Measurements from ENCODE around the gene NHLRC1.

The NHLRC1 gene

DNA sequence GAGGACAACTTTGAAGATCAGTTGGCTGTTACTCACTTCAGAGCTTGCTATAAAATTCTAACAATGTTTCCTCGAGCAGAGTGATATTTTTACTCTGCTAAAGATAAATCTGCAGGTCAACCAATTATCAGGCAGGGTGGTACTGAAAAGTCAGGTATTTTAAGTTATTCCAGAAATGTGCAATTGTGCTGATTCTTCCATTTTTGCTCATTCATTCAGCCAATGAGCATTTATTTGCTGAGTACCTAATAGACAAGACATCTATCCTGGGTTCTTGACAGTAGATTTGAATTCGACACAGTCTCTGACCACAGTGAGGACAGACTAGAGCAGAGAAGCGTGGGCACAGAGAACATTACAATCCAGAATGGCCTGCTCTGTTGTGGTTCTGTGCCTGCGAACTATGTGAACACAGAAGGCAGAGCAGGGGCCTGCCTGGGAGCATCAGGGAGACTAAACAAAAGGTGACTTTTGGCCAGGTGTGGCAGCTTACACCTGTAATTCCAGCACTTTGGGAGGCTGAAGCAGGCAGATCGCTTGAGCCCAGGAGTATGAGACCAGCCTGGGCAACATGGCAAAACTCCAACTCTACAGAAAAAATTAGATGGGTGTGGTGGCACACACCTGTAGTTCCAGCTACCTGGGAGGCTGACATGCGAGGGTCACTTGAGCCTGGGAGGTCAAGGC is 17.6 kb upstream of the NHLRC1 start:
- no peak for DNase-seq (ENCODE audit: low read depth)

DNA sequence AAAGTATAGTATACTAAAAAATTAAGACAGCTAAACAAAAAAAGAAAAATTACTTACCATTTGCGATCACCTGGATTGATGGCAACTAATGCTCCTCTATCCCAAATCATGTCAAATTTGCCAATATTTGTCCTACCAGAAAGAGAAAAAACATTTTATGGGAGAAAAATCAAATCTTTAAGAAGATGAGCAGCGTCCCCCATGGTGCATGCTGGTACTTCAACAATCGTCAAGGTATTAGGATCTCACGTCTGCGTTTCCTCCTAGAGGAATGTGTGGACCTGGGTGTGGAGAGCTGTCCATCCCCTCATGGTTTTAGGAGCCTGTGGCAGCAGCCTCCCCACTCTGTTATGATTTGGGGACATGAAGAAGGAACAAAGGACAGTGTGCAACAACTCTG is 16.4 kb upstream of the NHLRC1 start:
- DNase-seq (ENCODE audit: low read depth), result no peak

DNA sequence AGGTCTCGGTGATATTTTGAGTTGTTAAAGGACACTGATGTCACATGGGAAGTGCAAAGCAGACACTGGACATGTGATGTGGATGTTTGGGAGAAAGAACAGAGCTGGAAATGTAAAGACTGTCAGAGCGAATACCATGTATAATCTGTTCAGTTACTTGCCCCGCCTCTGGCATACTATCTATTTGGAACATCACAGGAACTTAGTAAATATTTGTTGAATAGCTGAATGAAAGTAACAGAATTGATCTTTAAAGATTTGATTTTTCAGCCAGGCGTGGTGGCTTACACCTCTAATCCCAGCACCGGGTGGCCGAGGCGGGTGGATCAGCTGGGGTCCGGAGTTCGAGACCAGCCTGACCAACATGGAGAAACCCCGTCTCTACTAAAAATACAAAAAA is 13.8 kb upstream of the NHLRC1 start:
- DNase-seq (ENCODE audit: low read depth), result no peak

DNA sequence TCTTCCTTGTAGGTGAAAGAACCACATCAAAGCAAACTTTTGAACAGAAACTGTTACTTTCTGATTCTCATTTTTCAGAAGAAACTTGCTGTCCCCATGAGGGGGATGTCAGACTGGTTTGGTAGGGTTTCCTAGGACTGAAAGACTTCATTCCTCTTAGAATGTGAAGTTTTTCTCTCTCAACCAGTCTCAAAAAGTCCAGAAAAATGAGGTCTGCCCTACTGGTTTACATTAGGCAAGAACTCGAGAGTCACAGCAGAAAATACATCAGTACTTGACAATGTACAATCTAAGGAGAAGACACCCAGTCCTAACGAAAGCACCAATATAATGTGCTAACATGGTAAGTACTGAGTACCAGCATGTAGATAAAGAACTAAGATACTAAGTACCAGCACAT is 12.7 kb upstream of the NHLRC1 start:
- no peak for DNase-seq (ENCODE audit: low read depth)

DNA sequence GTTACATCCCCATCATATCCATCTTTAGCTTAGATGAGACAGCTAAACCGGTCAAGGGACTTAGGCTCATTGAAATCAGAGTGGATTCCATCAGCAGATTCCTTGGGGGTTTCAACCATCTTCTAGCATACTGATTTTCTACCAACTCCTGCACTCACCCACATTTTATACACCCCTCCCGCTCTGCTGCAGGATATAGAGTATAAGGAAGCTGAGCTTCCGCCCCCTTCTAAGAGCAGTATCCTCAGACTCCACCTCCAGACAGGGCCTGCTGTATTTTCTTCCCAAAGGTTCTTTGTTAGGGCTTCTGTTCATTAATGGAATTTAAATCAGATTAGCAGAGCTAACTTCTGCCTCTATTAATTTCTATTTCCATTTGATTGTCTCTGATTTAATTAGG is 9.9 kb upstream of the NHLRC1 start:
- DNase-seq (ENCODE audit: low read depth), result no peak

DNA sequence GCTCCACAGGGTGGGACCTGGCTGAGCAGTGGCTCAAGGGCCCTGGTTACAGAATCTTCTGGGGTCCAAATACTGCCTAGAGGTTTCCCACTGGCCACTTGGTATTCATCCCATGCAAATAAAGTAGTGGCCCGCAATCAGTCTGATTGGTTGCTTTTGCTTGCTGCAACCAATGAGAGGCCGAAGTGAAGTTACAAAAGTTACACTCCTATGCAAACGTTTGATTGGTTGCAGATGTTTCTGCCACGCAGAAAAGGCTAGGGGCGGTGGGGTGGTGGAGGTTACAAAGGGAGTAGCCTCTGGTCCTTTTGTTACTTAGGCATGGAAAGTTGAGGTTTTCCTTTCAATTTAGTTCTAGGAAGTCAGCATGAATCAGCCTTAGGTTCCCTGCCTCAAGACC is 3.6 kb upstream of the NHLRC1 start:
- no peak for DNase-seq (ENCODE audit: low read depth)

DNA sequence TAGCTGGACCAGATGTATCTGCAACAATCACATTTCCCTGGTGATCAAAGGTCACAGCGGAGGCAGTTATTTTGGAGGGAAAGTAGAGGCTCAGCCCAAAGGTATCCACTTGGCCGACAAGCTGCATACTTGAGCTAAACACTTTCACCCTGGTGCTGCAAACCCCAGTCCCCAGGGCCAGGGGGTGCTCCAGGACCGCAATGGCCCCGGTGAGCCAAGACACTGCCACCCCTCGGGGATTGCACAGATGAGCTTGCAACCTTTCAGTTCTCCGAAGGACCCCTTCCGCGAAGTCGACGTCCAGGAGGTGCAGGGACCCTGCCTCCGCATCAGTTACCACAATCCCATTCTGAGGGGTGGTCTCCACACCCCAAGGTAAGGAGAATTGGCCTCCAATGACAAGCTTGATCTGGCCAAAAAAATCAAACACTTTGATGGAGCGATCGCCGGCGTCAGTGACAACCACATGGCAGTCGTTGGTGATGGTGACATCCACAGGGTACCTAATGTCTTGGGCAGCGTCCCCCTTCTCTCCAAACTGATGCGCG is 823 bp downstream of the NHLRC1 start:
- DNase-seq (ENCODE audit: low read depth), result no peak

DNA sequence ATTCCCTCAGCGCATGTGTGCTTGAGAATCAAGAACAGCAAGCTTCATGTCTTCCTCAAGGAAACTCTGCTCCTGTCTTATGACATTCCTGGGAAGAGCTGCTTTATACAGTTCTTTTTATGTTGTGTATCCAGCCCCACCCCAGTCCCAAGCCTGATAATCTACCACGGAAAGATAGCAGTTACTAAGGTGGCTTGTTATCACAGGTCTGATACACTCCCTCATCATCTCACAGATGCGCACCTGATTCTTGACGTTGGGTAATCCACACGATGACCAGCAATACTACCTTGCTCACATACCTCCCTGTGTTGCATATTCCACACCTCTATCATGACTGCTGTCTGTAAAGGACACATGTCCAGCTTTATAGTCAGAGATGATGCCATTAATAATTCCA is 3.2 kb downstream of the NHLRC1 start:
- no peak for DNase-seq (ENCODE audit: low read depth)

DNA sequence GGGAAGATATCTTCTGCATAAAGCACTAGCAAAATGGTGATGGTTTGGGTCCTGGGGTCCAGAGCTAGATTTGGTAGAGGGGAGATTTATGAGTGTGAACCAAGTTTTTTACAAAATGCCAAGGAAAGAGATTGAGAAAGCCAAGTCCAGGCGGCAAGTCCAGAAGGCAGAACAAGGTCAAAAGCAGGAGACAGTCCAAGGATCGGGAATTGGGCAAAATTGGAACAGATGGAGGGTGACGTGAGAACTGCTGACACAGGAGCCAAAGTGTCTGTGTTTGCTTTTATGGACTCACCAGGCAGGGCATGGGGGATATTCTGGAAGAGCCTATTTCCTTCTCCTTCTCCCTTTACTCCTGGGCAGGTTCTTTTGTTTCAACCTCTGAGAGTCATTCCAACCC is 4.1 kb downstream of the NHLRC1 start:
- no peak for DNase-seq (ENCODE audit: low read depth)

DNA sequence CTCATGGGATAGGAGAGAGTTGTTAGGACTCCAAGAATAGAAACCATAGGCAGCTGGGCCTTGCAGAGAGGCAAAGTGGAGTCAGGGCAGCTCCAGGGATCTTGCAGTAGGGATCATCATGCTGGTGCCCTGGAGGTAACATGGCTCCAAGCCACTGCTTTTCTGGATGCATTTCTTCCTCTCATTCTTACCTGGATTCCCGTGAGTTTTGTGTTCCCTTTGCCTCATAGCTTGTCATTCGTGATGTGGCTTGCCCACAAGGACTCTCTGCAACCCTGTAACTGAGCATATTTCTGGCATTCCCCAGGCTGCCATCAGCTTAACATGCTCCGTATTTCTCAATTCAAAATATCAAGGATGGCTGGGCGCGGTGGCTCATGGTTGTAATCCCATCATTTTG is 5.3 kb downstream of the NHLRC1 start:
- no peak for DNase-seq (ENCODE audit: low read depth)

DNA sequence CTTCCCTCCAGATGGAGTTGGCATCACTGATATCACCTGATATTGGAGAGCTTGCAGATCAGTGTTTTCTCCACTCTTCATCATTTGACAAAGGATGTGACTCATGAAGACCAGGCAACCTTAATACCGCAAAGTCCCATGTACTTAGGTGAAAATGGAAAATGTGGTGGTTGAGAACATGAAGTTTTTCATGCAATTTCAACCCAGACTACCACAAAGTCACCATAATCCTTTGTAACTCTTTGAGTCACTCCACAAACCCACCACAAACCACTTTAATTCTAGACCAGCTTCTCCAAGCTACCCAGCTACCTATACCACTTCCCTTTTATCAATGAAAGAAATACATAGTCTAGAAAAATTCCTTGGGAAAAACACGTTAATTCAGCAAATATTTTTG is 7.1 kb downstream of the NHLRC1 start:
- DNase-seq (ENCODE audit: low read depth), result no peak

DNA sequence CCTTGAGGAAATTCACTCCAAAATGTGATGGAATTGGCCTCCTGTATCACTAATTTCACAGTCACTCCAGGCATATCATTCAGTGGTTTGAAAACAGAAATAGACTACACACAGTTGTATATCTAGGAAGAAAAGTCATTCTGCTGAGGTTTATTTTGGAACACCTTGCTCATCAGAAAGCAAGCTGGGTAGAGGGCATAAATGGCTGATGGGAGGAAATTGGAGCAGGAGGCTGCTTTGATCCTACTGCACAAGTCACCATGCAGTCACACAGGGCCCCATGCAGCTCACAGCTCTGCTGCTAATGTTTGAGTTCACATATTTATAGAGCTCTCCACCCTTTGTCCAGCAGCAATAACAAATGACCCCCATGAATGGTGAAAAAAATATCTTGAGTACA is 12.3 kb downstream of the NHLRC1 start:
- DNase-seq (ENCODE audit: low read depth), result no peak

DNA sequence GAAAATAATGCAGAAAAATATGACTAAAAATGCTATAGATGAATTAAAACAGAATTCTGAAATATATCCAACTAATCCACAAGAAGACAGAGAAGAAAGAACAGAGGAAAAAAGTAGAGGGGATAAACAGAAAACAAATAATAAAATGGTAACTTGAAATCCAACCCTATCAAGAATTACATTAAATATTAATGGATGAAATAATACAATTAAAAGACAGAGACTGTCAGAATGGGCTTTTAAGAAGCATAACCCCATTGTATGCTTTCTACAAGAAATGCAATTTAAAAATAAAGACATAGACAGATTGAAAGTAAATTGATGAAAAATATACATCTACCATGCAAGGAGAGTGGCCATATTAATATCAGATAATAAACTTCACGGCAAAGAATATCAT is 15.4 kb downstream of the NHLRC1 start:
- no peak for DNase-seq (ENCODE audit: low read depth)

DNA sequence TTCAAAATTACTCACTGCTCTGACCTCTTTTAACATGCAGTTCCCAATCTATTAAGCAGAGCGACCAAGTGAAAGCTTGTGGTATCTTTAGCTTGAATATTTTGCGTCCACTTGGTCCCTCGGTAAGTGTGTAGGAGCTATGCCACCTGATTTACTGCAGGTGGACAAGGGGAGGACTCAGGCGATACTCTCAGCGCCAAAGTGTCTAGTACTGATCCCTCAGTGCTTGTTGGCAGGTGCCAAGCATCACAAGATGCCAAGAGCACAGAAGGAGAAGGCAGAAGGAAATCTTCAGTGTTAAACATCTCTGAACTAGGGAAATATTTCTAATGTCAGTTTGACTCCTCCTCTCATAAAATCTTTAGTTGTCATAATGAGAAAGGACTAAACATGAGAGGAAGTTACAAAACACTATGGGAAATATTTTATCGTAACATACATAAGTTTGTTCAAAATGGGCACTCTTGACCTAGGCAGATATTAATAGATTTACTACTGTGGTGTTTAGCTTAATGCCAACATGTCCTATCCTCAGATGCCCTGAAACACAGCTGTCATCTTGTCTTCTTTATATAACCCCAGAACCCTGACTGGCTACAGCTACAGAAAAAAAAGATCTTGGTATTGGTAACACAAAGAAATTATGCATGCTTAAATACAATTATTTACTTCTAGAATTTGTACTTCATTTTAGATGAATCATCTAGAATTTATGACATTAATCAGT is 19.5 kb downstream of the NHLRC1 start:
- no peak for DNase-seq (ENCODE audit: low read depth)

DNA sequence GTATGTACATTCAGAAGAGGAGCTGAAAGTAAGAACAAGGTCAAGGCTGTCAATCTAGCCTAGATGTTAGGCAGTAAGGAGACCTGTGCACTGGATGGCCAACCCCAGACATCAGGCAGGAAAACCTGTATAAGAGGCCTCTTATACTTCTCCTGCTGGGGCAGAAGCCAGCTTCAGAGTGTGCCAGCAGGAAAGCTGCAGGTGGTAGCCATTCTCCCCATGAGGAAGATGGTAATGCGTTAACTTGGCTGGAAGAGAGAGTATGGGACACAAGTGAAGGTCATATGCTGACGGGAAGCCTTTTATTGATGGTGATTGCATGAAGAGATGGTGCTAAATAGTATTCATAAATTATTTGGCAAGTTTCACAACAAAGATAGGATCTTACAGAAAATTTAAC is 20.6 kb downstream of the NHLRC1 start:
- DNase-seq (ENCODE audit: low read depth), result no peak

DNA sequence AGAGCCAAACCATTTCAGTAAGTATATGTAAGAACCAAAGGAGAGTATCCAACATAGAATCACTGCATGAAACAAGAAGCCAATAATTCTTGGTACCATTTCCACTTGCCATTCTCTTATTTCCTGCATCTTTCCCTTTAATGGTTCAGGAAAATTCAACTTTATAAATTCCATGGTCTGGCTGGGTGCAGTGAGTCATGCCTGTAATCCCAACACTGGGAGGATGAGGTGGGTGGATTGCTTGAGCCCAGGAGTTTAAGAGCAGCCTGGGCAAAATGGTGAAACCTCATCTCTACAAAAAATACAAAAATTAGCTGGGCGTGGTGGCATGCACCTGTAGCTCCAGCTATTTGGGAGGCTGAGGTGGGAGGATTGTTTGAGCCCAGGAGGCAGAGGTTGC is 21.2 kb downstream of the NHLRC1 start:
- DNase-seq (ENCODE audit: low read depth), result no peak

DNA sequence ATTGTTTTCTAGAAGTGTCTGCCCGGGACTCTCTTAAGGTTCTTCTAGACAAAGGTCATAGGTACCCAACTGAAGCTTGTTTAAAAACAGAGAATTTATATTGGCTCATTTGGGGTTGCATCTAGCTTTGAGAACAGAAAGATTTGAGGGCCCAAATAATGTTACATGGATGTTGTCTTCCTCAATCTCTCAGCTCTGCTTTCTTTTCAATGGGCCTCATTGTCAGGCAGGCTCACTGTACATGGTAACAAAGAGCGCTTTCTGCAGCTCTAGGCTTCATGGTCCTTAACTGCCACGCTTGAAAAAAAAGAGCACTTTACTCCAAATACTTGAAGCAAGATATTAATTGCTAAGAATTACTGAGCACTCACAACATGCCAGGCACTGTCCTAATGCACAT is 22.2 kb downstream of the NHLRC1 start:
- DNase-seq (ENCODE audit: low read depth), result no peak

DNA sequence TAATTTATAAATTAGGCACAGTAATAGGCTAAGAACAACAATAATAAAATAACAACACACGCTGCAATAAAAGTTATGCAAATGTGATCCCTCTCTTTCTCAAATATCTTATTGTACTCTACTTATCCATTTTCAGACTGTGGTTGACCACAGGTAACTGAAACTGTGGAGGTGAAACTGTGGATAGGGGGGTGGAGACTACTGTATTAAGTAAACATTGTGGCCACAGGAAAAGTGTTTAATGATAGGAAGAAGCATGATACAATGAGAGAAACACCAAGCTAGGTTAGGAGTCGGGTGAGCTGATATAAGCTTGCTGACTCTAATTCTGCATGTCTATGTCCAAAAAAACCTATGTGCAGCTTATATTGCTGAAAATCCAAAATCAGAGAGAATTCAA is 23.0 kb downstream of the NHLRC1 start:
- no peak for DNase-seq (ENCODE audit: low read depth)

DNA sequence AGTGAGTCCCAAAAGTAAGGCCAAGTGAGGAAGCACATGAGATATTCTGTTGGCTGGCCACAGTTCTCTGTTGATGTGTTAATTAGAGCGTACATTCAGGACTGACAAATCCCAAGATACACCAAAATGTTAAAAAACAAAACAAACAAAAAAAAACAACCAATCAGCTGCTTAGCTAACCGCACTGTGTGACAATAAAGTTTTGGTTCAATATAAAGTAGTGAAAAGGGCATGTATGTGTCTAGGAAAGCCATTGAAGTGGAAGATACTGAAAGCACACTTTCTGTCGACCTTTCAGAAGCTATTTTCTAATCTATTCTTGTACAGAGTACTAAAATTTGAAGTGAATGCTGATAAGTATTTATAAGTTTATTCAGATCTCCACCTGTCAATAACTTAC is 26.1 kb downstream of the NHLRC1 start:
- no peak for DNase-seq (ENCODE audit: low read depth)

DNA sequence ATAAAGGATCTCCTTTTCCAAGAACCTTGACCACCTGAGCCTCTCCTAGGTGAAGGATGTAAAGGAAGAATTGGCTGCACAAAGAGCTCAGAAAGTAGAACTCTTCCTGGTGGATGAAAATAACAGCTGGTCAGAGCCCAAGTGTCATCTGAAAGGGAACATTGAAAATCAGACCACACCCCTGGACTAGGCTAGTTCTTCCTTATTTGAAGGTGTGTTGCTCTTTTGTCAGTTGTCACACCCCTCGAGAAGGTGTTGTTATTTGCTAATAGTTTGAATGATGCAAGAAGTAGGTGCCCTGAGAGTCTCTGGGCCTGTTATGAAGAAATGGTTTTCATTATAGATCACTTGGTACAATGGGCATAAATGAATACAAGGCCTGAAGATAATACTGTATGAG is 31.1 kb downstream of the NHLRC1 start:
- DNase-seq (ENCODE audit: low read depth), result no peak

DNA sequence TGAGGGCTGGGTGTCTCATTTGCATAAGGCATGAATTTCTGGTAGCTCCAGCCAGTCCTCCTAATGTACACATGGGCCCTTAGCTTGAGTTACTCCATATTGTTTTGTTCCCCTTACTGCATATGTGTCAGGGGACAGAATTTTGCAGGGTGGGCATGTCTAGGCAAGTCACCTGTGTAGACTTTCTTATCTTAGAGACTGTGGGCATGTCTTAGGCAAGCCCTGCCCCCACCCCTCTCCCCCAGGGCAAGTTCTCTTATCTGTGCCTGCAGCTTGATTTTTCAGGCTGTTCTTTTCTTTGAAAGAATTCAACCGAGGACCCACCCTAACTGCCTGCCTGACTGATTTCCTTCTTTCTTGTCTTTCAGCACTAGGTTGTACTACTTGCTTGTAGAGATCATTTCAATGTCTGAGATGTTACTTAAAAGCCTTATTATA is 32.1 kb downstream of the NHLRC1 start:
- no peak for DNase-seq (ENCODE audit: low read depth)

DNA sequence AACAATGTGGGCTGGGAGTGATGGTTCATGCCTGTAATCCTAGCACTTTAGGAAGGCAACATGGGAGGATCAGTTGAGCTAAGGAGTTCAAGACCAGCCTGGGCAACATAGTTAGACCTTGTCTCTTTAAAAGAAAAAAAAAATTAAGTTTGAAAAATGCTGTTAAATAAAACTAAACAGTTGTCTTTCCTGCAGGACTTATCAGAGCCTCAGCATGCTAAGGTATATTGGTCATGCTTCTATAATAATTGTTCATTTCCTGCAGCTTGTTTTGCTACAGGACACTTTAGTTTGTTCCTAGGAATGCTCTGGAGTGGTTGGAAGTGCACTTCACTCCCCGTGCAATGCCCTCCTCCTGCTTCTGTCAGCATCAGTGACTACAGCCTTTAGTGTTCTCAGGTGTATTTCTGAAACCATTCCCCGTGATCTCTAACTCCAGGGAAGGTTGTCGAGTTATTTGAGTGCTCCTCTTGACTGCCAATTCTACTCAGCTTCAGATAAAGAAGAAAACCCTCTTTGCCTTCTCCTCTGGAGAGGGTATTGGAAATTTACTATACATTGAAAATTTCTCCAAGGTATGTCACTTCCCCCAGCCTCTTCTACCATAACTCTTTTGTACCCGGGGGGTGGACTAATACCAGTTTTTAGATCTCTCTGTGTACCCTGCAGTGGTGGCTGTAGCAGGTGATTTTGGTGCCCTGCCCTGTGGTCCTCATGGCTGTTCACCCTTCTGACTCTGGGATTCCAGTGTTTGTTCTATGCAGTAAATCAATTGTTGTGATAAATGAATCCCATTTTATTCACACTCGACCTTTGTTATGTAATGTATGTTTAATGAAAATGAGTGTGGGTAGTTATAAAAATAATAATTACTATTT is 33.8 kb downstream of the NHLRC1 start:
- no peak for DNase-seq (ENCODE audit: low read depth)

Data from HS-5 (cell line).